Measurements from ENCODE around the gene ANKMY1. TPM values are rescaled to one million over a fixed set of nuclear protein-coding genes. Genes with fewer than 3 reads are reported as not detected.
"Not testable (repeated sequence)": the region's sequence is repeated elsewhere in the genome, so short reads cannot be mapped to it uniquely, and the experiment has no call there.

Gene ANKMY1
- total RNA-seq, 1 donor from 2014 or later: 6.6 TPM

- peak; percentile 81 for DNase-seq
Measured at GRCh38 chr2:240568678-240569522, 11.1 kb upstream of the ANKMY1 start.

GRCh38 chr2:240567872-240568677 is 10.3 kb upstream of the ANKMY1 start, which contains the start of gene RNPEPL1:
Gene RNPEPL1, plus strand, starts transcription at chr2:240568484. Its CDS starts 103 bp downstream, at chr2:240568587.
- DNase-seq: peak; percentile 60

- DNase-seq: no peak
Measured at GRCh38 chr2:240567137-240567871, 9.5 kb upstream of the ANKMY1 start.

- DNase-seq: peak; percentile 89
Measured at GRCh38 chr2:240566203-240567136, 8.7 kb upstream of the ANKMY1 start.

GRCh38 chr2:240565333-240566202 is 7.8 kb upstream of the ANKMY1 start:
- peak; percentile 45 for DNase-seq

- DNase-seq: no peak
Measured at GRCh38 chr2:240564561-240565332, 7.0 kb upstream of the ANKMY1 start.

GRCh38 chr2:240563951-240564560 is 6.3 kb upstream of the ANKMY1 start:
- DNase-seq: no peak

- not testable (repeated sequence) for DNase-seq
Measured at GRCh38 chr2:240563231-240563630, 5.4 kb upstream of the ANKMY1 start.

GRCh38 chr2:240561325-240561971 is 3.7 kb upstream of the ANKMY1 start:
- DNase-seq: no peak

GRCh38 chr2:240560480-240561324 is 2.9 kb upstream of the ANKMY1 start:
- DNase-seq: peak; percentile 99

- DNase-seq: peak; percentile 91
Measured at GRCh38 chr2:240560084-240560479, 2.3 kb upstream of the ANKMY1 start, which contains the start of gene DUSP28. Gene DUSP28, plus strand, starts transcription at chr2:240560357. Its CDS starts 328 bp downstream, at chr2:240560685.

- no peak for DNase-seq
Measured at GRCh38 chr2:240559286-240559685, 1.5 kb upstream of the ANKMY1 start.

GRCh38 chr2:240558236-240558761 is 511 bp upstream of the ANKMY1 start:
- DNase-seq: no peak

GRCh38 chr2:240557101-240557751 is 562 bp downstream of the ANKMY1 start:
- DNase-seq: no peak

GRCh38 chr2:240556553-240557100 is 1.2 kb downstream of the ANKMY1 start:
- peak; percentile 50 for DNase-seq

Data from tongue (tissue), 2 donors.